HEK293 (cell line): Measurements from ENCODE around the gene DHRS11.

ENCODE experiments used
- ATF2 ChIP-seq: fragments of 450-650 bp; formaldehyde crosslinking; IDR thresholded peaks from 2 replicates; pipeline ENCODE4 v1.5.1; 2016; ENCODE audit warnings: missing biosample characterization, missing genetic modification characterization, low read depth
- CTCF ChIP-seq: fragments of 450-650 bp; formaldehyde crosslinking; IDR thresholded peaks from 2 replicates; pipeline ENCODE4 v1.5.1; 2016; ENCODE audit warnings: missing biosample characterization, missing genetic modification characterization
- KLF16 ChIP-seq: fragments of 450-650 bp; formaldehyde crosslinking; IDR thresholded peaks from 2 replicates; pipeline ENCODE4 v1.5.1; 2017; ENCODE audit warnings: missing biosample characterization, missing genetic modification characterization
- SP3 ChIP-seq: fragments of 450-650 bp; formaldehyde crosslinking; IDR thresholded peaks from 2 replicates; pipeline ENCODE4 v1.5.1; 2016; ENCODE audit warnings: missing biosample characterization, missing genetic modification characterization
- YY1 ChIP-seq: fragments of 450-650 bp; formaldehyde crosslinking; IDR thresholded peaks from 2 replicates; pipeline ENCODE4 v1.5.1; 2018; ENCODE audit warnings: missing biosample characterization, missing genetic modification characterization
- ZFP41 ChIP-seq: fragments of 450-650 bp; formaldehyde crosslinking; IDR thresholded peaks from 2 replicates; pipeline ENCODE4 v1.5.1; 2016; ENCODE audit warnings: missing biosample characterization, missing genetic modification characterization, borderline replicate concordance
- ZNF24 ChIP-seq: fragments of 450-650 bp; formaldehyde crosslinking; IDR thresholded peaks from 2 replicates; pipeline ENCODE4 v1.5.1; 2016; ENCODE audit warnings: missing biosample characterization, missing genetic modification characterization
- ZNF558 ChIP-seq: fragments of 450-650 bp; formaldehyde crosslinking; IDR thresholded peaks from 2 replicates; pipeline ENCODE4 v1.5.1; 2016; ENCODE audit warnings: missing biosample characterization, missing genetic modification characterization
- ZNF692 ChIP-seq: fragments of 450-650 bp; formaldehyde crosslinking; IDR thresholded peaks from 2 replicates; pipeline ENCODE4 v1.5.1; 2016; ENCODE audit warnings: missing biosample characterization, missing genetic modification characterization
- ZNF776 ChIP-seq: fragments of 450-650 bp; formaldehyde crosslinking; IDR thresholded peaks from 2 replicates; pipeline ENCODE4 v1.5.0; 2017; ENCODE audit warnings: missing biosample characterization, missing genetic modification characterization, borderline replicate concordance
- ZNF830 ChIP-seq: fragments of 450-650 bp; IDR thresholded peaks from 2 replicates; pipeline ENCODE4 v1.5.0; 2018; ENCODE audit warnings: missing biosample characterization, missing genetic modification characterization, low read depth, mild to moderate bottlenecking, moderate library complexity

GRCh38 chr17:36546418-36547093 is 45.1 kb upstream of the DHRS11 start:
- TF ChIP-seq ZNF776: no peak
- TF ChIP-seq ZNF24: no peak
- TF ChIP-seq ZFP41 (tag by site-specific recombination): no peak
- no peak for TF ChIP-seq CTCF
- no peak for TF ChIP-seq KLF16 (tag by site-specific recombination)
- no peak for TF ChIP-seq ZNF558
- TF ChIP-seq ZNF830 (tag by site-specific recombination): no peak
- TF ChIP-seq YY1 (tag by site-specific recombination): no peak
- TF ChIP-seq ATF2: no peak
- no peak for TF ChIP-seq SP3
- no peak for TF ChIP-seq ZNF692 (tag by site-specific recombination)
